ENCODE measurements around the gene GPR25. TPM values are rescaled to one million over a fixed set of nuclear protein-coding genes. Genes with fewer than 3 reads are reported as not detected.

The GPR25 gene
- total RNA-seq, 1 donor from 2014 or later: not detected

DNA sequence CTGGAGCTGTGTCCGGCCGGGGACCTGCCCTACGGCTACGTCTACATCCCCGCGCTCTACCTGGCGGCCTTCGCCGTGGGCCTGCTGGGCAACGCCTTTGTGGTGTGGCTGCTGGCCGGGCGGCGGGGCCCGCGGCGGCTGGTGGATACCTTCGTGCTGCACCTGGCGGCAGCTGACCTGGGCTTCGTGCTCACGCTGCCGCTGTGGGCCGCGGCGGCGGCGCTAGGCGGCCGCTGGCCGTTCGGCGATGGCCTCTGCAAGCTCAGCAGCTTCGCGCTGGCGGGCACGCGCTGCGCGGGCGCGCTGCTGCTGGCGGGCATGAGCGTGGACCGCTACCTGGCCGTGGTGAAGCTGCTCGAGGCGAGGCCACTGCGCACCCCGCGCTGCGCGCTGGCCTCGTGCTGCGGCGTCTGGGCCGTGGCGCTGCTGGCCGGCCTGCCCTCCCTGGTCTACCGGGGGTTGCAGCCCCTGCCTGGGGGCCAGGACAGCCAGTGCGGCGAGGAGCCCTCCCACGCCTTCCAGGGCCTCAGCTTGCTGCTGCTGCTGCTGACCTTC is 412 bp downstream of the GPR25 start:
- DNase-seq (ENCODE audit: low spot score in 2 of 2) (peak in 1 of 2 donors; percentile 55), FAIRE-seq (no peak)

DNA sequence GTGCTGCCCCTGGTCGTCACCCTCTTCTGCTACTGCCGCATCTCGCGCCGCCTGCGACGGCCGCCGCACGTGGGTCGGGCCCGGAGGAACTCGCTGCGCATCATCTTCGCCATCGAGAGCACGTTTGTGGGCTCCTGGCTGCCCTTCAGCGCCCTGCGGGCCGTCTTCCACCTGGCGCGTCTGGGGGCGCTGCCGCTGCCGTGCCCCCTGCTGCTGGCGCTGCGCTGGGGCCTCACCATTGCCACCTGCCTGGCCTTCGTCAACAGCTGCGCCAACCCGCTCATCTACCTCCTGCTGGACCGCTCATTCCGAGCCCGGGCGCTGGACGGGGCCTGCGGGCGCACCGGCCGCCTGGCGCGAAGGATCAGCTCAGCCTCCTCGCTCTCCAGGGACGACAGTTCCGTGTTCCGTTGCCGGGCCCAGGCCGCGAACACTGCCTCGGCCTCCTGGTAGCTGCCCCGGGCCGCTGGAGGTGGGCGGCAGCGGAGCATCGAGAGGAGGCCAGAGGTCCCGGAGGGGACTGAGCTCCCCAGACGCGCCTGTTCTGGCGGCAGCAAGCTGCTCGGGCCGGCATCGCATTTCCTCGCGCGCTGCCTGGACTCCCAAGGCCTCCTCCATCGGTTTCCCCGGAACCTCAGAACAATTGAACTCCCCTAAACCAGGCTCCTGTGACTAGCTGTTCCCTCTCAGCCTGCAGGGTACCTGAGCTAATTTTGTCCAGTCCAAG is 1.1 kb downstream of the GPR25 start:
- DNase-seq (ENCODE audit: low spot score in 2 of 2): no peak
- FAIRE-seq: no peak

DNA sequence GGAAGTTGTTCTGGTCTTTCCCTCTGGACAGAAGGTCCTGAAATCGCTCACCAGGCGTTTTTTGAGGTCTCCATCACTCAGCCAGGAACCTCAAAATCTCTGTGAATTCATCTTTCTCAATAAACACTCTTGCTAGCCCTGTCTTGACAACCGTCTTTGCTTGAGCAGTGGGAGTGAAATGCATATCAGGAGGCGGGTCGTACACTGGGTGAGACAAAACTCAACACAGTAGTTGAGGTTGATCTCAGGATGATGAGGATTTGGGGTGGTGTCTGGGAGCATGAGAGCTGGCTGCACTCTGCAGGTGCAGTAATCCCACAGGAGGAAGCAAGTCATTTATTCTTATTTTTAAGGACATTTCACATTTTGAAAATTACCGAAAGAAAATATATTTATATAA is 1.9 kb downstream of the GPR25 start:
- FAIRE-seq (no peak), DNase-seq (ENCODE audit: low spot score in 2 of 2) (no peak)

- DNase-seq (ENCODE audit: low spot score in 2 of 2): no peak
These were observed 2.6 kb downstream of the GPR25 start for GRCh38 chr1:200875416-200875815.

DNA sequence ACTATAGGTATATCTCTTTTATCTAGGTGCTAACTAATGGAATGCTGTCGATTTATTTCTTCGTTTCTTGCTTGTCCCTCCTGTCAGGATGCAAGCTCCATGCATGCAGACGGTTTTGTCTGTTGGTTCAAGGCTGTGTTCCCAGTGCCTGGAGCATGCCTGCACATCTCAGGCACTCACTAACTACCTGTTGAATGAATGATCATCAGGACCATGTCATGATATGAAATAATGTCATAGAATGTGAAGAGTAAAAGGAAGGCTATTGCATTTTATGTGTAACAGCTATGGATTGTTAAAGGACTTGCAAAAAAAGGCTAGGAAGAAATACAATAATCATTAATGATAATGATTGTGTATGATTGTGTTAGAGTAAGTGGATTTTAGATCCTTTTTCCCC is 4.2 kb downstream of the GPR25 start:
- DNase-seq (ENCODE audit: low spot score in 2 of 2): no peak
- FAIRE-seq: no peak

More at GRCh38 chr1:200875416-200875815, 2.6 kb downstream of the GPR25 start:
- no peak for FAIRE-seq

- DNase-seq (ENCODE audit: low spot score in 2 of 2) (no peak), FAIRE-seq (no peak)
These were observed 5.2 kb downstream of the GPR25 start for GRCh38 chr1:200877839-200878551.

DNA sequence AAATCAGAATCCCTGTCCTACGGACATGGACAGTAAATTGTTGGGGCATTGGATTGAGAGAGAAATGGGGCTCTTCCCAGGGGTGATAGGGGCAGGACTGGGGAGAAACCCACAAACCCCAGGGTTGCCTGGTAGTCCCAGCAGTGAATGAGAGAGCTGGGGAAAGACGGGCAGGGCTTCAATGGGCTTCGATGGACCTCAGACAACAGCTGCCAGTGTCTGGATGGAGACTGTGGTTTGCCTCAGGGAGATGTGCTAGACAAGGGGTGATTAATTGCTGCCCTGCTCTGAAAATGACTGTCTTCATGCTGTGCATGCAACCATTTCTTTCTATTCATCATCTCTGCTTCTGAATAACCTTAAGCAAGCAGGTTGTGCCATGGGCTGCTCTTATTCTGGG is 7.4 kb downstream of the GPR25 start:
- FAIRE-seq: no peak
- no peak for DNase-seq (ENCODE audit: low spot score in 2 of 2)

- DNase-seq (ENCODE audit: low spot score in 2 of 2) (no peak), FAIRE-seq (no peak)
These were observed 10.3 kb downstream of the GPR25 start for GRCh38 chr1:200883118-200883517.

GRCh38 chr1:200885623-200886402 is 13.0 kb downstream of the GPR25 start:
- no peak for FAIRE-seq
- no peak for DNase-seq (ENCODE audit: low spot score in 2 of 2)

- FAIRE-seq: no peak
- DNase-seq (ENCODE audit: low spot score in 2 of 2): no peak
These were observed 13.8 kb downstream of the GPR25 start for GRCh38 chr1:200886594-200886993.

- FAIRE-seq (no peak), DNase-seq (ENCODE audit: low spot score in 2 of 2) (no peak)
These were observed 14.3 kb downstream of the GPR25 start for GRCh38 chr1:200887036-200887435.

DNA sequence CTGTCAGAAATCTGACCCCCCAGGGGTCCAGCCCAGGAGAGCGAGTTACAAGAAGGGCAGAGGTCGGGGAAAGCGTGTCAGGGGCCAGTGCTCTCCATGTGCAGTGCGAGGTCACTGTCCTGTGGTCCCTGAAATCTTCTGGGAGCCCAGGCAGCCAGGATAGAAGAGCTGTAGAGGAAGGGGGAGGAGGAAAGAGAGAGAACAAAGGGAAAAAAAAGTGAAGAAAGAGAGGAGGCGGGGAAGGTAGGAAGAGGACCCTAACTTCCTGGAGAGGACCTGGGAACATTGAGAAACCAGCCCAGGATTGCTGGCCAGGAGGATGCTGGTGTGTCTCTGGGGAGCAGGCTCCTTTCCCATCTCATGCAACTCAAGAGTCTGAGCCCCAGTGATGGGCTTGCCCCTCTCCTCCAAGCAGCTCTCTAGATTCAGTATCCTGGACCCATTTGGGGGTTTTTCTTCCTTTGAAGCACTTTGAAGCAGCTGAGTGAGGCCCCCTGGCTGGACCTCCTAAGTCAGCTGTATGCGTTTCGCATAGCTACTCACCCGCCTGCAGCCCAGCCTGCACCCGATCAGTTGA is 15.1 kb downstream of the GPR25 start:
- DNase-seq (ENCODE audit: low spot score in 2 of 2) (no peak), FAIRE-seq (no peak)

- DNase-seq (ENCODE audit: low spot score in 2 of 2): no peak
- FAIRE-seq: no peak
These were observed 15.6 kb downstream of the GPR25 start for GRCh38 chr1:200888349-200888838.

GRCh38 chr1:200889571-200889970 is 16.8 kb downstream of the GPR25 start:
- FAIRE-seq (no peak), DNase-seq (ENCODE audit: low spot score in 2 of 2) (no peak)

DNA sequence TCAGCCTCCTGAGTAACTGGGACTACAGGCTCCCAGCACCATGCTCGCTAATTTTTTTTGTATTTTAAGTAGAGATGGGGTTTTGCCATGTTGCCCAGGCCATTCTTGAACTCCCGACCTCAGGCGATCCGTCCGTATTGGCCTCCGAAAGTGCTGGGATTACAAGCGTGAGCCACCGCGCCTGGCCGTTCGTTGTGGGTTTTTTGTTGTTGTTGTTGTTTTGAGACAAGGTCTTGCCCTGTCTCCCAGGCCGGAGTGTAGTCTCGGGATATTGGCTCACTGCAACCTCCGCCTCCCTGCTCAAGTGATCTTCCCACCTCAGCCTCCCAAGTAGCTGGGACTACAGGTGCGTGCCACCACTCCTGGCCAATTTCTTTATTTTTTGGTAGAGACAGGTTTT is 17.2 kb downstream of the GPR25 start:
- FAIRE-seq: no peak
- no peak for DNase-seq (ENCODE audit: low spot score in 2 of 2)

GRCh38 chr1:200890818-200891773 is 18.3 kb downstream of the GPR25 start:
- peak; percentile 57 to 66 for DNase-seq (ENCODE audit: low spot score in 2 of 2)
- FAIRE-seq: no peak

- DNase-seq (ENCODE audit: low spot score in 2 of 2) (no peak), FAIRE-seq (no peak)
These were observed 19.0 kb downstream of the GPR25 start for GRCh38 chr1:200891774-200892157.

- FAIRE-seq (no peak), DNase-seq (ENCODE audit: low spot score in 2 of 2) (no peak)
These were observed 19.8 kb downstream of the GPR25 start for GRCh38 chr1:200892546-200892945.

- FAIRE-seq (no peak), DNase-seq (ENCODE audit: low spot score in 2 of 2) (no peak)
These were observed 20.2 kb downstream of the GPR25 start for GRCh38 chr1:200892958-200893357.
